Activated CD4-positive, alpha-beta T cell treated with anti-CD3 and anti-CD28 coated beads, Interleukin-2, amount 50 U/mL, for 1 hour (primary cell): ENCODE results near the gene MBP.

Experiments
- DNase-seq: peaks from one replicate; pipeline ENCODE4 v3.0.0-alpha.2; 2020

Gene MBP

DNA sequence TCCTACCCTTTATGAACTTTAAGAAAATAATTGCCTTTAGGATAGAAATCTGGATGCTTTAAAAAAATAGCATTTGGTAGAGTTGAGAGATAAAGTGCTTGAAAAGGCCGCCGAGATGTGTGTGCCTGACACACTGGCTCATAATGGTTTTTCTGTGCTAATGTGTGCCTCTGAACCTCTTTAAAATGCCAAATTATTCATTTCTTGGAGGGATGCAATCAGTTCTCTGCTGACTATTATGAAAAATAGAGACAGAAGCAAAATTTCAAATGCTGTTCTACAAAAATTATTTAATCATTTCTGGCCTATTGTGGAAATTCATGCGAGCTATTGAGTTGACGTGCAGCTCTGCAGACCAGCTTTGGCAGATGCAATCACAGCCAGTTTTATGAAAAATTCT is 18.0 kb upstream of the MBP start:
- no peak for DNase-seq

GRCh38 chr18:77148289-77148688 is 15.7 kb upstream of the MBP start:
- no peak for DNase-seq

DNA sequence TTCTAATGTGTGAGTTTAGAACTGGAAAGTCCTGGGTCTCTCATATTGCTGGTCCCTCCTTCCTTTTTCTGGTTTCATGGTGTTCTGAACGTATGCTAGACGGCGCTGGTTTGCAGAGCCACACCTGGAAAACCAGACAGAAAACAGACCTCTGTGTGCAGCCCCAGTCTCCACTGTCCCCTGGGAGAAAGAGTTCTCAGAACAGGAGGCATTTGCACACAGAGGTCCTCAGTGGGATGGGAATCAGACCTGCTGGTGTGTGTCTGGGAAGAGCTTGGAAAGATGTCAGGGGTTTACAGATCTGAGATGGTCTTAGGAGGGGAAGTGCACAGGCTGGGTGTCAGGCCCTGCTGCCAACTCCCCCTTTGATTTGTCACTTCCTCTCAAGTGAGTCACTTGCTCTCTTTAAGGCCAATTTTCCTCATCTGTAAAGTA is 14.9 kb upstream of the MBP start:
- DNase-seq: no peak

DNA sequence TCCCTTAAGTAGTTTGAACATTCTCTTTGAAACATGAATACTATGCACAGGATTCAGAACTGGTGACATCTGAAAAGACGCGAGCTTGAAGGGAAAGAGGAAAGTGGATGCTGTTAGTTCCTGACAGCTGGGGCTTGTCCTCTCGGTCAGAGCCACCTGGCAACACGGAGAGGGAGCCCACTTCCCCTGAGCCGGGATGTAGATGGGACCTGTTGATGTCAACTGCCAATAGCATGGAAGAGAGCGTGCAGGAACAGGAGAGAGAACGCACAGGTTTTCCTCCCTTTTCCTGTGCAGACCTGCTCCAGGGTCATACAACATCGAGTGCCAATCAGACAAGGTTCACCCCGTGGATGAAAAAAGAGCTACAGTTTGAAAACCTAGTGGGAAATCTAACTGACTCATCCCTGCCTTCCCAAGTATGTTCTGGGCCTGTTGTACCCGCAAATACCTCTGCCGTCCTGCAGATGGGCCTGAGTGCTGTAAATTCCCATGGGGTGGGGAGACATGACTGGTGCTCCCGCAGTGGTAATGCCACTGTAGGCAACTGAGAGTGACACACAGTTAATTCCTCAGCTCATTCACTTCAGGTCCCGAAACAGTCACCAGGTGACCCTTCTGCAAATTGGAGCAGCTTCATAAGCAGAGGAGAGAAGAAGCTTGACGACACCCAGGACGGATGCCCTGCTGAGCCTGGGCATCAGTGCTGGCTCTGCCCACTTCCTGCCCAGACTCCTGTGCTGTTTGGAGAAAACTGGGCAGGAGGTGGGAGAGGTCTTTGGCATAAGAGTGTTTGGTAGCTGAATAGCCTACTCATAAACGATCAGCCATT is 13.9 kb upstream of the MBP start:
- no peak for DNase-seq

DNA sequence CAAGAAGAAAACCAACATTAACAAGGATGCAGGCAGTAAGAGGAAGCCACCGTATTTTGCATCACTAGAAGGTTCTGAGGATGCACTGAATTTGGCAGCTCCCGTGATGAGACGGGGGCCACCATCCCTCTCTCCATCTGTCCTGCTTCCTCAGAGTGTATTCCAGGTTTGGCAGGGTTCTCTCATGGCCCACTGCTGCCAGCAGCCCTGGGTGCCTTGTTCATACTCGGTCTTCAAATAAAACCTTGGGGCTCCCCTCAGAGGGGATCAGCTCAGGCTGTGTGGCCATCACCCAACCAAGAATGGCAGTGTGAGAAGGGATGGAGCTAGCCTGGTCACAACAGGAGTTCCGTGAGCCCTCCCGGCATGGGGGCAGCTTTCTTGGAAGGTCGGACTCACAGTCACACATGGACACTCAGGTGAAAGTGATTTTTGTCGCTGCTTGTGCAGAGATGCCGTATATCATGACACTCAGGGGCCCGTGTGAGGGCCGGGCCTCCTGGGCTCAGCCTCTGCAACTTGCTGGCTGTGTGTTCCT is 12.8 kb upstream of the MBP start:
- no peak for DNase-seq

DNA sequence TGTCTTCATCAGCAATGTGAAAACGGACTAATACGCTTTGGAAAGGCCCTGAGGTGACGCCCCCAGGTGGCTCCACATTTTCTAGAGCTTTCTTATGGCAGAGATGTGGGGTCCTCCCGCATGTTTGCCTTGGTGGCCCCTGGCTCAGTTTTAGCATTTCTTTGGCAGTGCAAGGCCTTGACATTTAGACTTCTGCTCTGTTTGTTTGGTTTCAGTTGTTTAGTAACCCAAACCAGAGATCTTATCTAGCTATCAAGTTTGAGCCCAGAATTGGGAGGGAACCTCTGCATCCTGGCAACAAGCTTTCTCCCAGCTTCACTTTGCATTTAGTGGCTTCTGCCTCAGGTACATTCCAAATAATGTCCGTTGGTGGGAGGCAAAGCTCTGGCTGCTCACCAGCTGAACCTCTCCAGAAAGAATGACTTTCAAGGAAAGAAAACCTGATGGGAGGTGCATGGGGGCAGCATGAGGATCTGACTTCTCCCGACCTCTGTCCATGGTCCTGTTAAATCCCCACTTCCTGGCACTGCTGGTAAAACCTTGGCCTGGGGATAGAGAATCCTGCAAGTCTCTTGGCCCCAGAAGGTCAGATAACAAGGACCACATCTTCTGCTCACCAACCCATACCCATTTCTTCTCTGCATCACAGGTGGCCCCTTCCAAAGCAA is 12.0 kb upstream of the MBP start:
- no peak for DNase-seq

- no peak for DNase-seq
These were observed 11.5 kb upstream of the MBP start for GRCh38 chr18:77144046-77144445.

- no peak for DNase-seq
These were observed 10.6 kb upstream of the MBP start for GRCh38 chr18:77143196-77143595.

- no peak for DNase-seq
These were observed 9.0 kb upstream of the MBP start for GRCh38 chr18:77141401-77142118.

GRCh38 chr18:77140439-77141109 is 8.0 kb upstream of the MBP start:
- peak; percentile 47 for DNase-seq

DNA sequence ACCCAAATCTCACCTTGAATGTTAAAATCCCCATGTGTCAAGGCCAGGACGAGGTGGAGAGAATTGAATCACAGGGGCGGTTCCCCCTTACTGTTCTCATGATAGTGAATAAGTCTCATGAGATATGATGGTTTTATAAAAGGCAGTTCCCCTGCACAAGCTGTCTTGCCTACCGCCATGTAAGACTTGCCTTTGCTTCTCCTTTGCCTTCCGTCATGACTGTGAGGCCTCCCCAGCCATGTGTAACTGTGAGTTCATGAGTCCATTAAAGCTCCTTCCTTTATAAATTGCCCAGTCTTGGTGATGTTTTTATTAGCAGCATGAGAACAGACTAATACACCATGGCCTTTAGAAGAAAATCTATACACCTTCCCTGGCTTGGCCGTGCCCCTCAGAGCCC is 7.4 kb upstream of the MBP start:
- DNase-seq: no peak

DNA sequence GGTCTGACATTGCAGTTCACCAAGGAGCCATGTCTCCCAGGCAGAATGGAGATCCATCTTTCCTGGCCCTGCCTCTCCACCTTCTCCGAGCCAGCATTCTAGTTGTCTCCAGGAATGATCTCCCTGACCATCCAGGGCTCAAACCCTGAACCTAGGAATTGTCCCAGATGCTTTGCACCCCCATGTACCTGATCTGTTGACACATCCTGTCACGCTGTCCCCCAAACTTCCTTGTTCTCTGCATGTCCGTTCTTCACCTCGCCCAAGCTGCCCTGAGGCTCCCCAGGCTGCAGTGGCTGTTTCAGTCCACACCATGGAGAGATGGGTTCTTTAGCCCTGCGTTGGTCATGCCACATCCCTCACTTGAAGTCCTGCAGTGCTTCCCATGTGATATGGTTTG is 7.0 kb upstream of the MBP start:
- no peak for DNase-seq

DNA sequence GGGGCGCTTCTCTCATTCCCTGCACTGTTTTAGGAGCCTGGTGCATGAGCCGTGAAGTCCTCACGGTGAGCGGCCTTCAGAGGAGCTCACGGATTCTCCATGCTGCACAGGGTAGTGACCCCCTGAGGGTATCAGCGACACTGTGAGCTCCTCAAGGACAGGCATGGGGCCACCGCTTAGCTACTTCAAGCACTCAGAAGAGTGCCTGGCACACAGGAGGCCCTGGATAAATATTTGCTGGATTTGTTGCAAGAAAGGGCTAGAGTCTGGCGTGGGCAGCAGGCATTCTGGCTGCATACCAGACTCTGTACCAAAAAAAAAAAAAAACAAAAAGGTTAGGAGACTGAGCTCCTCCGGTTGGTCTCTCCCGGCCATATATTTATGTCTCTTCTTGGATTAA is 5.7 kb upstream of the MBP start:
- no peak for DNase-seq

DNA sequence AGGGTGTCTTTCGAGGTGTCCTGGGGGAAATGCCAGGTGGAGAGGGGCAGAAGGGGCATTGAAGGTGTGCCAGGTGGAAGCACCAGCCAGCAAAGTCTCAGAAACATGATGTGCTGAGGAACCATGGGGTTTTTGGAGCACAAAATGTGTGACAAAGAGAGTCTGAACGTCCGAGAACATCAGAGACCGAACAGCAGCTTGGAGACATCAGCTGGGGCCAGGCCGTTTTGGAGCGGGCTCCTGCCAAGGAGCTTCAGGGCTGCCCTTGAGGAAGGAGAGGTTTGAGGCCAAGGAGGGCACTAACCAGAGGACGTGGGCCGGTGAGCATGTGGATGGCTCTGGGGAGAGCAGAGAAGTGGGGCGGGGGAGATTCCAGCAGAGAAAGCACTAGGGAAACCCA is 5.3 kb upstream of the MBP start:
- DNase-seq: no peak

DNA sequence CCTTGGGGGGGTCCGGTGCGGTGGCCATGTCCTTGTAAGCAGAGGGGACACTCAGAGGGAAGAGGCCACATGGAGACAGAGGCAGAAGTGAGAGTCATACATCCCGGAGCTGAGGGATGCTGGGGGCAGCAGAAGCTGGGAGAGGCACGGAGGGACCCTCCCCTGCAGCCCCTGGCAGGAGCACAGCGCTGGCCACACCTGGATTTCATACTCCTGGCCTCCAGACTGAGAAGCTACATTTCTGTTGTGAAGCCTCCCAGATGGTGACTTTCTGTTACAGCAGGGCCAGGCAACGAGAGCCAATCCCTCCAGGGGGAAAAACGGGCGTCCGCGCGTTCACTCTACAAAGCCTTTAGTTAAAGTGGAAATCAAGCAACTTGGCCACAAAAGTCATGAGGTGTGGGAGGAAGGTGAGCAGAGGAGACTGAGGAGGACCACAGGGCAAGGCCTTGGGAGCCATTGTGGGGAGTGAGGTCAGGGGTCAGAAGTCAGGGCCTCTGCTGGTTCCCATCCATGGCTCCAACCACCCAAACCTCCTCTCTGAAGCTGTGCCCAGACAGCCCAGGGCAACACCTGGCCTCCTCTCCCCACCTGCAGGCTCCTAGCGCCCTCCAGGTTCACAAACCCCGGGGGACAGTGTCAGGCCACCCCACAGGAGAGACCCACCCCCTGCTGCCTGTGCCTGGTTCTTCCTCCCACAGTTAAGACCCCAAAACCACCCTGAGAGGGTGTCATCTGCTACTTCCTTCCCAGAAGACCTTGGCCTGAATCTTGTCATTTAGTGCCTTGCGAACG is 4.5 kb upstream of the MBP start:
- DNase-seq: no peak

DNA sequence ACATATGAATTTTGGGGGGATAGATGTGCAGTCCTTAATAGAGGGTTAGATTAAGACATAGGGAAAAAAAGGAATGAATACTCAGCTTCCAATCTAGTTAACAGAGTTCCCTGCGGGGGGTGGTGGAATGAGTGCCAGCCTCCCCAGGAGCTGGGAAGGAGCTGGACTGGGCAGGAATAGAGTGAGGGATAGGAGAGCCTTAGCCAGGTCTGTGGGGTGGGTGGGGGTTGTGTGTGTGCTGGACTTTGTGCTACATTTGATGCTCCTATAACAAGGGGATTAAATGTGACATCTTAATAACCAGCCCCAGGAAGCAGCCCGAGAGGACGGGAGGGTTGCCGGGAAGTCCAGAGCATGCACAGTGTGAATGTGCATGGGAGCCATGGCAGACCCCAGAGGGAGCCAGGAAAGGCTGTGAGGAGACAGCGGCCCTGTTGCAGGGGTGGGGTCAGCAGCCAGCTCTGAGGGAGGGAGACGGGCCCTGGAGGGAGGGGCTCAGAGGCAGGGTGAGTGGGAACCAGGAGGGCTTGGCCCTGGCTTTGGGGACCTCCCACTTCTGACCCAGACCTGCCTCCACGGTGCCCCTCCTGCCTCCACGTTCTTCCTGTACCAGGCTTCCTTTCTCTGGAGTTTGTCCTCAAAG is 3.6 kb upstream of the MBP start:
- no peak for DNase-seq

- no peak for DNase-seq
These were observed 2.9 kb upstream of the MBP start for GRCh38 chr18:77135339-77136075.

DNA sequence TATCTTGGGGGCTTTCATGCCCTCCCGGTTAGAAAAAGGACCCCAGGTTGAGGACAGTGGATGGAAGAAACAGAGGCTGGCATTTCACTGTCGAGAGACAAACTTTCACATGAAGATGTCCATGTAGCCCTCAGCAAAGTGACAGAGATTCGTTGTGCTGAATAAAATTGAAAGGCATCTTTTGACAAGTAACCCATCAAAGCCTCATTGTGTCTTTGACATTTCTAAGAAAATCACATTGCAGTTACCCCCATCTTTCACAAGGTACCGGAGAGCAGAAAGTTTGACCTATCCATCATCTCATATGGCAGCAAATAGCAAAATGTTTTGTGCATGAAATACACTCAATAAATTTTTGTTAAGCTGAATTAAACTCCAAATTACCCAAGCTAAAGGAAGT is 2.0 kb upstream of the MBP start:
- no peak for DNase-seq

- DNase-seq: no peak
These were observed 1.4 kb upstream of the MBP start for GRCh38 chr18:77133835-77134496.

GRCh38 chr18:77133051-77133834 is 660 bp upstream of the MBP start:
- no peak for DNase-seq
